ENCODE results near the gene SMARCD3.

DNA sequence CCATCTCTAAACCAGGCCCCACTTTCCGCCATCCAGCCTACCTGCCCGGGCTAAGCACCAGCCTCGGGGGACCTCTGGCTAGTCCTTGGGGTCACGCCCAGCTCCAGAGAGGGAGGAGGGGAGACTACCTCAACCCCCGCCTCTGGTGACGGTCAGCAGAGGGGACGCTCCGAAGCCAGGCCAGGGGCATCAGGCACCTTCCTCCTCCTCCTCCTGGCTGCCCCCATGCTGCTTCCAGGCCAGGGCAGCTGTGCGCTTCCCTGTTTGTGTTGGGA, 4.0 kb upstream of the SMARCD3 start:
- TF ChIP-seq, protein P1, sequence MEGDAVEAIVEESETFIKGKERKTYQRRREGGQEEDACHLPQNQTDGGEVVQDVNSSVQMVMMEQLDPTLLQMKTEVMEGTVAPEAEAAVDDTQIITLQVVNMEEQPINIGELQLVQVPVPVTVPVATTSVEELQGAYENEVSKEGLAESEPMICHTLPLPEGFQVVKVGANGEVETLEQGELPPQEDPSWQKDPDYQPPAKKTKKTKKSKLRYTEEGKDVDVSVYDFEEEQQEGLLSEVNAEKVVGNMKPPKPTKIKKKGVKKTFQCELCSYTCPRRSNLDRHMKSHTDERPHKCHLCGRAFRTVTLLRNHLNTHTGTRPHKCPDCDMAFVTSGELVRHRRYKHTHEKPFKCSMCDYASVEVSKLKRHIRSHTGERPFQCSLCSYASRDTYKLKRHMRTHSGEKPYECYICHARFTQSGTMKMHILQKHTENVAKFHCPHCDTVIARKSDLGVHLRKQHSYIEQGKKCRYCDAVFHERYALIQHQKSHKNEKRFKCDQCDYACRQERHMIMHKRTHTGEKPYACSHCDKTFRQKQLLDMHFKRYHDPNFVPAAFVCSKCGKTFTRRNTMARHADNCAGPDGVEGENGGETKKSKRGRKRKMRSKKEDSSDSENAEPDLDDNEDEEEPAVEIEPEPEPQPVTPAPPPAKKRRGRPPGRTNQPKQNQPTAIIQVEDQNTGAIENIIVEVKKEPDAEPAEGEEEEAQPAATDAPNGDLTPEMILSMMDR (IDR thresholded peaks at IDR 0.05; ENCODE audit: insufficient read depth, low read length) = no peak
- TF ChIP-seq SPI1 (IDR thresholded peaks at IDR 0.05; ENCODE audit: borderline replicate concordance, low read depth) (no peak), POLR2AphosphoS5 (IDR thresholded peaks at IDR 0.05; ENCODE audit: low read depth) (no peak)
